NCI-H146 (cell line): ENCODE measurements around the gene ZNF195.
"Not testable (repeated sequence)": the region's sequence is repeated elsewhere in the genome, so short reads cannot be mapped to it uniquely, and the experiment has no call there.

Source experiments
- DNase-seq: peaks from one replicate; lab custom pipeline; 2025; lab: John Stamatoyannopoulos, UW

Gene ZNF195

GRCh38 chr11:3347127-3347526 is 31.8 kb downstream of the ZNF195 start:
- no peak for DNase-seq

GRCh38 chr11:3346587-3346986 is 32.4 kb downstream of the ZNF195 start:
- no peak for DNase-seq

- peak; percentile 26 for DNase-seq
These were observed 33.2 kb downstream of the ZNF195 start for GRCh38 chr11:3345736-3346135.

DNA sequence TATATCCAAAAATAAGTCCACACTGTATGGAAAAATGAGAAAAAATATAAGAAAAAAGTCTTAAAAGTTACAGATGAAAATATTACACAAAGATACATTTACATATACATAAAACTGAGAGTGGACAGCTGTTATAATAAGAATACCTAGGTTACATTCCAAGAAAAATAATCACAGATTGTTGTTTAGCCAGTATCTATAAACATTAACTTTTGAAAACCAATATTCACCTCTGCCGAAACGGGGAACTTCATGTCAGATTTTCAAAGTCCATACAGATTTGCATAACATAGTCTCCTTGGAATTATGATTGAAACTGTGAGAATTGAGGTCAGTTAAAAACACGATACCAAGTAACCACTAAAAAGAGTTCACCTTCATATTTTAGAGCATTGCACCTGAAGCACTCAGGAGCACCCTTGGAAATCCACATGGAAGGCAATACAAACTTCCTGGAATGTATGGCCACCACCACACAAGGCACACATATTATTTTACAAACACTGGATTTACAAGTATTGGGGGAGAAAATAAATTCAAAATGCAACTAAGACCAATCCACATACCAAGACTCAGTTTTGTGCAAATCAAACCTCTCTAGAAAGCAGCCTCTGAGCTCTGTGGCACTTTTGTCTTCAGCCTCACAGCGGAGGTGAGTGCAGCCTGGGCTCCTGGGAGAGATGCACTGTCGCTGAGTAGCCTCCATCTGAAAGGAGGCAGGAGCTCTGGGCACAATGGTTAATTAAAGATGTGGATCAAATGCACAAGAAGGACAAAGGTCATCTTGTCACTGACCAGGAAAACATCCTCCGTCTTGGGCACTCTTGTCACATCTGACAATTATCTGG is 34.4 kb downstream of the ZNF195 start:
- no peak for DNase-seq

- DNase-seq, result no peak
These were observed 36.2 kb downstream of the ZNF195 start for GRCh38 chr11:3342709-3343108.

- peak; percentile 16 for DNase-seq
These were observed 37.6 kb downstream of the ZNF195 start for GRCh38 chr11:3341298-3341697.

DNA sequence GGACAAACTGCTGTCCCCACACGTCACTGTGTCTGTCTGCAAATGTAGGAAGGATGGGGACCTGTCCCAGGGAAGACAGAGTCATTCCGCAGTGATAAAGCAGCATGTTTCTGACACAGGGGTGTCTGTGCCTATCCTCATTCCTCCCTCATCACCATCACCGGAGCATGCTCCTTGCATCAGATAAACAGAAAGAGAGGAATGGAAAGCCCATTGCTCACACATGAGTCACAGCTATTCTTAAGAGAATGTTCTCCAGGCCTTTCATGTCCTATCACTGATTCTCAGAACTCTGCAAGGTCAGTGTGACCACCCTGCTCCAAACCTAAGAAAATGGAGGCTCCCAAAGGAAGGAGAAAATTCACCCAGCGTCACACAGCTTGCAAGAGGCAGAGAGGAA is 38.9 kb downstream of the ZNF195 start:
- no peak for DNase-seq

- DNase-seq, result no peak
These were observed 39.7 kb downstream of the ZNF195 start for GRCh38 chr11:3339340-3339624.

DNA sequence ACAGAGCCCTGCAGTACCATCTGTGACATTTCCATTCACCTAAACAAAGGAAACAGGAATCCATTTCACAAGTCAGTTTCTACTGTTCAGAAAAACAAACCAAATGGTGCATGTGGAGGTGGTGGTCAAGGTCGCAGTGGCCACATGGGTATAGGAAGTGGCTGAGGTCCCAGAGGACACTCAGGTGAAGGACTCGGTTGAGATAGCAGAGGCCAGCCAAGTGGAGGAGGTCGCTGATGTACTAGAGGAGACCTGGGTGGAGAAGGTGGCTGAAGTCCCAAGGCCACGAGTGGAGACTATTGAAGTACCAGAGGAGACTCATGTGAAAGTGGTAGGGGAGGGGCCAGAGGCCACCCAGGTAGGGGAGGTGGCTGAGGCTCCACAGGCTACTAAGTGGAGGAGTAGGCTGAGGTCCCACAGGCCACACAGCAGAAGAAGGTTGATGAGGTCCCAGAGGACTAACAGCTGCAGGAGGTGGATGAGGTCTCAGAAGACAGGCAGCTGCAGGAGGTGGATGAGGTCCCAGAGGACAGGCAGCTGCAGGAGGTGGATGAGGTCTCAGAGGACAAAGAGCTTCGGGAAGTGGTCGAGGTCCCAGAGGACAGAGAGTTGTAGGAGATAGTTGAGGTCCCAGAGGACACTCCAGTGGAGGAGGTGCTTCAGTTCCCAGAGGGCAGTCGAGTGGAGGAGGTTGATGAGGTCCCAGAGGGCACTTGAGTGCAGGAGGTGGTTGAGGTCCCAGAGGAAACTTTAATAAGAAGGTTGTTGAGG is 40.2 kb downstream of the ZNF195 start:
- DNase-seq, result no peak

DNA sequence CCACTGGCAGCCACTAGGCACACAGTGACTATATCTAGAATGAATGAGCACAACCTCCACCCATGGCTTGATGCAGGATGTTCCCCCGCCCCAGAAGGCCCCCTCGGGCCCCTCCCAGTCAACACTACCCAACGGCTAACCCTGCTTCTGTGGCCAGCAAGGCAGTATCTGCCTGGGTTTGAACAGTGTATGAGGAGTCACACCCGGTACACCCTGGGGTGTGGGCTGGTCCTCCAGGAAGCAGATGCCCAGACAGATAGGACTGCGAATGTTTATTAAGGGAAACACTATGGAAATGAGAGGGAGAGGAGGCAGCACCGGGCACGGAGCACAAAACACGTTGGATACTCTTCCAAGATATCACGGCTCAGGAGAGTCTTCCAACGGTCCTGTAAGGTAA is 42.5 kb downstream of the ZNF195 start:
- not testable (repeated sequence) for DNase-seq

DNA sequence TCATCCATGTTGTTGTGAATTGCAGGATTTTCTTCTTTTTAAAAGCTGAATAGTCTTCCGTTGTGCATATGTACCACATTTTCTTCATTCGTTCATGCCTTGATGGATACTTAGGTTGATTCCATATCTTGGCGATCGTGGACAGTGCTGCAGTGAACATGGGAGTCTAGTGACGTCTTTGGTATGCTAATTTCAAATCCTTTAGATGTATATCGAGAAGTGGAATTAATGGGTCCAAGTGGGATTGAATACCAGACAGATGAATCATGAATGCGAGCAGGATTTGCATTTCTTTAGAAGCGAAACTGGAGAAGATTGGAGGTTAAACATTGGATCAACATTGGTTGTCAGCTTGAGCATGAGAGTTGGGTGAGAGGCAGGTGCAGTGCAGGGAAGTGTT is 45.8 kb downstream of the ZNF195 start:
- not testable (repeated sequence) for DNase-seq

DNA sequence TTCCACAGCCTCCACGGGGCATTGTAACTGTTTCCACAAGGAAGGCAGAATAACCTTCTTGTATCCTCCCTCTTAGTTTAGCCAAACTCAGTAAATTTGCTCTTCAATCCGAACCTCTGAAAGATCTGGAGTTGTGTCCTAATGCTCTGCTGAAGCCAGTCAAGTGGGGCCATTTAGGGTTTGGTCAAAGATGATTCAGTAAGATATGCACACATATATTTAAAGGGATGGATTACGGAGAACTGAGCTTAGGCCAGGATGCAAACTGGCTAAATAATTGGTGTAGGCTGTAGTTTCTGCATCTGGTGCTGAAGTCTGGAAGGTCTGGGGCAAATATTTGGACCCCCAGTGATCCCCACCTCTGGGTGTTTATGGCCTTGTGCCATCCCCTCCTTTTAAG is 47.9 kb downstream of the ZNF195 start:
- not testable (repeated sequence) for DNase-seq

- DNase-seq, result not testable (repeated sequence)
These were observed 48.9 kb downstream of the ZNF195 start for GRCh38 chr11:3330064-3330463.

GRCh38 chr11:3328503-3328902 is 50.4 kb downstream of the ZNF195 start:
- DNase-seq, result not testable (repeated sequence)

- DNase-seq, result not testable (repeated sequence)
These were observed 52.5 kb downstream of the ZNF195 start for GRCh38 chr11:3326450-3326849.

DNA sequence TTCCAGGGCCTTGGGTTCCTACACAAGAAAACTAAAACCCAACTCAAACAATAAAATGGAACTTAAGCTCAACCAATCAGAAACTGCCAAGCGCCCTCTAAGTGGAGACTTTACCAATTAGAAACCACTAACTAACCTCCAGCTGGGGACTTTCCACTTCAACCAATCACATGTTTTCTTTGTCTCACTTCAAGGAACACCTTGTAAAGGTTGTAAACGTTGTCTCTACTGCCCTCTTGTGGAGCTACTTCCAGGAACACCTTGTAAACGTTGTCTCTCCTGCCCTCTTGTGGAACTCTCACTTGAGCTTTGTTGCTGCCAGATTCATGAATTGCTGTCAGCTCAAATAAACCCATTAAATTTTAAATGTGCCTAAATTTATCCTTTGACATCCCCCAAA is 54.2 kb downstream of the ZNF195 start:
- not testable (repeated sequence) for DNase-seq
